NB4 (cell line): ENCODE measurements around the gene ADAMTS8.

ENCODE experiments used
- CTCF ChIP-seq: IDR thresholded peaks from one replicate; pipeline ENCODE4 v1.5.1; 2012; ENCODE audit warnings: low read depth, low read length
- MAX ChIP-seq: IDR thresholded peaks from 2 replicates; pipeline ENCODE4 v1.6.1; 2011; ENCODE audit warnings: low read depth, low read length
- MYC ChIP-seq: IDR thresholded peaks from 2 replicates; pipeline ENCODE4 v1.6.1; 2011; ENCODE audit warnings: low read depth, low read length
- POLR2A ChIP-seq: IDR thresholded peaks from 2 replicates; pipeline ENCODE4 v1.6.1; 2011; ENCODE audit warnings: mild to moderate bottlenecking; ENCODE audit not compliant: insufficient read length; ENCODE audit errors: extremely low read depth

GRCh38 chr11:130369141-130369691, 59.2 kb downstream of the ADAMTS8 start:
- no peak for TF ChIP-seq CTCF
- TF ChIP-seq POLR2A, result no peak
- no peak for TF ChIP-seq MAX
- TF ChIP-seq MYC, result no peak
